HG03571 (cell line): ENCODE measurements around the gene MFN2.
"Not testable (repeated sequence)": the region's sequence is repeated elsewhere in the genome, so short reads cannot be mapped to it uniquely, and the experiment has no call there.

Experiments used
- ATAC-seq: cut with Tn5 transposase; IDR thresholded peaks from one replicate; pipeline ENCODE4 v1.9.1; 2021; ENCODE audit not compliant: unreplicated experiment

The MFN2 gene

GRCh38 chr1:11979851-11980675 is at the start of gene MFN2:
Gene MFN2 (plus strand): TSS chr1:11980444. CDS start chr1:11989169, 8,725 bp downstream.
- peak; percentile 87 for ATAC-seq

DNA sequence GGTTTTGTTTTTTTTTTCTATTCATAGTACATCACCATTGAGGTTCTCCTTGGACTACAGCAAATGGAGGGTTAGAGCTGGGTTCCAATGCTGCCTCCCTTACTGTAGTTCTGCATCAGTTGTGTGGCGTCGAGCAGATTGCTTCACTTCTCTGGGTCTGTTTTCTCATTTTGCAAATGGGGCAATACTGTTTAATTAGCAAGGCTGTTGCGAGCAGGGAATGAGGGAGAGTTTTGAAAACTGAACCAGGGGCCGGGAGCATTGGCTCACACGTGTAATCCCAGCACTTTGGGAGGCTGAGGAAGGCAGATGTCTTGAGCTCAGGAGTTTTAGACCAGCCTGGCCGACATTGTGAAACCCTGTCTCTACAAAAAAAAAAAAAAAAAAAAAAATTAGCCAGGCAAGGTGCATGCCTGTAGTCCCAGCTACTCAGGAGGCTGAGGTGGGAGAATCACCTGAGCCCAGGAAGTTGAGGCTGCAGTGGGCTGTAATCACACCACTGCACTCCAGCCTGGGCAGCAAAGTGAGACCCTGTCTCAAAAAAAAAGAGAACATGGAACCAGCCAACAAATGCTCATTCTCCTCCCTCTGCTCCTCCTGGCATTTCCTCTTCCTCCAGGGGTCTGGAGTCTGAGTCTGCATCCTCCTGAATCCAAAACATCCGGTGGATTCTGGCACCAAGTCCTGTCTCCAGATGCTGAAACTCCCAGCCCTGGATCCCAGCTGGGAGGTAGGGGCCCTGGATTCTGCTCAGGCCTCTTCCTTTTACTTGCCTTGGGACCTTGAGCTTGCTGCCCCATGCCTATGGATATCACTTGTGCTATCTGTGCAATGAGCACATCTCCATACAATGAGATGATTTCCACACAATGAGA is 49.4 kb upstream of the MFN2 start:
- no peak for ATAC-seq

GRCh38 chr1:11931845-11932244 is 48.4 kb upstream of the MFN2 start:
- ATAC-seq = no peak

- ATAC-seq = peak; percentile 94
Observed at GRCh38 chr1:11934302-11935056, 45.8 kb upstream of the MFN2 start, which contains the start of gene PLOD1. Gene PLOD1 (plus strand): TSS chr1:11934717. CDS start chr1:11934780, 63 bp downstream.

DNA sequence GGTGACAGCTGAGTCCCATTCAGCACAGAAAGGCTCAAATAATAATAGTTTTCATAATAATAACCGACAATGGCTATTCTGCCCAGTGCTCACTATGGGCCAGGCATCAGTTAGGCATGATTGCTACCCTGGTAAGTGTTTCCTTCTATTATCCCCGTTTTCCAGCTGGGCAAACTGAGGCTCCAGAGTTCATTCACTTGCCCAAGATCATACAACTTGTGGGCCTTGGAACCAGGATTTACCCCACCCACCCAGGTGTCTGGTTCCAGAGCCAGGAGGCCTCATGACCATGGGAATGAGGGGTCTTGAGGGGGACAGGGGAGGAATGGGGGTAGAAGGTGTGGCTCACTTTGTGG is 45.2 kb upstream of the MFN2 start:
- ATAC-seq = peak; percentile 2

- ATAC-seq = not testable (repeated sequence)
Observed at GRCh38 chr1:11935733-11936132, 44.5 kb upstream of the MFN2 start.

GRCh38 chr1:11938722-11939526 is 41.3 kb upstream of the MFN2 start:
- no peak for ATAC-seq

DNA sequence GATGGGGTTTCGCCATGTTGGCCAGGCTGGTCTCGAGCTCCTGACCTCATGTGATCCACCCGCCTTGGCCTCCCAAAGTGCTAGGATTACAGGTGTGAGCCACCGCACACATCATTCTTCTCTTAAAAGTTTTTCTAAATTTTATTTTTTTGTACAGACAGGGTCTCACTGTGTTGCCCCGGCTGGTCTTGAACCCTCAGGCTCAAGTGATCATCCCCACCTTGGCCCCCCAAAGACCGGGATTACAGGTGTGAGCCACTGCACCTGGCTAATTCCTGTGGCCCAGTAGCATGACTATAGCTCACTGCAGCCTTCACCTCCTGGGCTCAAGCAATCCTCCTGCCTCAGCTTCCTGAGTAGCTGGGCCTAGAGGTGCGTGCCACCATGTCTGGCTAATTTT is 40.5 kb upstream of the MFN2 start:
- not testable (repeated sequence) for ATAC-seq

DNA sequence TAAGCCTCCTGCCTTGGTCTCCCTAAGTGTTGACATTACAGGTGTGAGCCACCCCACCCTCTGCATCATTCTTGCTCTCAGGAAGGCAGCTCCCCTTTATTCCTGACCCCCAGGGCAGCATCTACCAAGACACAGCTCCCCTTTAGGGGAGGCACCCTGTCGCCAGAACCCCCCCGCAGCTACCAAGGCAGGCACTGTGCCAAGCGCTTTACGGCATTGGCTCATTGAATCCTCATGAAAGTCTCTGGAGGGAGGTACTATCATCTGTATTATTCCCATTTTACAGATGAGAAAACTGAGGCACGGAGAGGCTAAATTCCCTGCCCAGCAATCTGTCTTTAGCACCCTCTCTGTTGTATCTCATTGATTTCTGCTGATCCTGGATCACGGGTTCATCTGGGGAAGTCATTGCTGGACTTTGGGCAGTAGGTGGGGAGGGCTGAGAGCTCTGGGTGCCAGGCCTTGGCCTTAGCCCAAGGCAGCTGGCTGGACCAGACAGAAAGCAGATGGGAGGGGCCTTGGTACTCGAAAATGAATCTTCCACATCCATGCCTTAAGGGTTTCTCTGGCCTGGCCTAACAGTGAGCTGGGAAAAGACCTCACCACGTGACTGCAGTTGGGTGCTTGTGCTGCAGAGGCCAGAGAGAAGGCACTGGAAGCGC is 39.9 kb upstream of the MFN2 start:
- ATAC-seq = no peak

- no peak for ATAC-seq
Observed at GRCh38 chr1:11942280-11942679, 38.0 kb upstream of the MFN2 start.

GRCh38 chr1:11943619-11944018 is 36.6 kb upstream of the MFN2 start:
- no peak for ATAC-seq

- ATAC-seq = no peak
Observed at GRCh38 chr1:11944358-11944931, 35.8 kb upstream of the MFN2 start.

DNA sequence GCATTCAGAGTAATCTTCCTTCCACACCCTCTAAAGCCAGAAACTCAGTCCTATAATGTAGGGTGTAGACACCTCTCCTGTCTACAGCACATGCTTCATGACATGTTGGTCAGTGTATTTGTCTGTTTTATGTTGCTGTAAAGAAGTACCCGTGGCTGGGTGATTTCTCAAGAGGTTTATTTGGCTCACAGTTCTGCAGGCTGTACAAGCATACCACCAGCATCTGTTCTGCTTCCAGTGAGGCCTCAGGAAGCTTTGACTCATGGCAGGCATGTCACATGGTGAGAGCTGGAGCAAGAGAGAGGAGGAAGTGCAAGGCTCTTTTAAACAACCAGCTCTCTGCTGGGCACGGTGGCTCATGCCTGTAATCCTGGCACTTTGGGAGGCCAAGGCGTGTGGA is 33.6 kb upstream of the MFN2 start:
- no peak for ATAC-seq

DNA sequence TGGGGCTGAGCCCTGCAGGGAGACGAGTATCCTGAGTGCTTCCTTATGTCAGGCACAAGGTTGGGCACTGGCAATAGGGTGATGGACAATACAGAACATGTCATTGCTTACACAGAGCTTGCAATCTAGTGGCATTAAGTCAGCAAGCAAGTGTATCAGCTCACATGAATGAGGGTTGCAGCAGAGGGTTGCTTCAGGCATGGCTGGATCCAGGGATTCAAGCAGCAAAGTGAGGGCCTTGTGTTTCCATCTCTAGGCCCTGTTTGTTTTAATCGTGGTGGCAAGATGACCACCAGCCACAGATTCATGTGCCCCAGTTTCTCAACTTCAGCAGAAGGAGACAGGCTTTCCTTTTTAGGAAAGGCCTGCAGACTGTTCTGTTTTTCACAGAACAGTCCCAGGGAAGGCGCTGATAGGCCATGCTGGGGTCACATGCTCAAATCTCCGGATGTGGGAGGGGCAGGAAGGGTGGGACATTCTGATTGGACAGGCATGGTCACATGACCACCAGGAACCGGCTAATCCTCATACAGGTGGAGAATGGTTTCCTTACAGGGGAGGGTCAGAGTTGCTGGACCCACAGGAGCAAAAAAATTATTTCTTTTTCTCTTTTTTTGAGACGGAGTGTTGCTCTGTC is 31.3 kb upstream of the MFN2 start:
- ATAC-seq = no peak

DNA sequence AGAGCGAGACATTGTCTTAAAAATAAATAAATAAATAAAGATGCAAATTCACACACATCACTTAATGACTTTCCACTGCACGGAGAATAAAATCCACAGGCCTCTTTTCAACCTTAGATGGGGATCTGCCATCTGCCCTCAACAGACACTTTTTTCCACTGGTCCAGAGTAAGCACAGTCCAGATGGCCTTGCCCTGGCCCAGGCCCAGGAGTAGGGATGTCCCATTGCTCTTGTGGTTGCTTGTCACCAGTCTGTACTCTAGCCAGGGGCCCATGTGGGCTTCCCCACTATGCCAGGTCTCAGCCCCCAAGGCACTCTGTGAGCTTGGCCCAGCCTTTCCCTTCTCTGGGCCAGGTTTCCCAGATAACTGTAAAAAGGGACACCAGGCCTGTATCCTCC is 28.3 kb upstream of the MFN2 start:
- ATAC-seq = no peak

DNA sequence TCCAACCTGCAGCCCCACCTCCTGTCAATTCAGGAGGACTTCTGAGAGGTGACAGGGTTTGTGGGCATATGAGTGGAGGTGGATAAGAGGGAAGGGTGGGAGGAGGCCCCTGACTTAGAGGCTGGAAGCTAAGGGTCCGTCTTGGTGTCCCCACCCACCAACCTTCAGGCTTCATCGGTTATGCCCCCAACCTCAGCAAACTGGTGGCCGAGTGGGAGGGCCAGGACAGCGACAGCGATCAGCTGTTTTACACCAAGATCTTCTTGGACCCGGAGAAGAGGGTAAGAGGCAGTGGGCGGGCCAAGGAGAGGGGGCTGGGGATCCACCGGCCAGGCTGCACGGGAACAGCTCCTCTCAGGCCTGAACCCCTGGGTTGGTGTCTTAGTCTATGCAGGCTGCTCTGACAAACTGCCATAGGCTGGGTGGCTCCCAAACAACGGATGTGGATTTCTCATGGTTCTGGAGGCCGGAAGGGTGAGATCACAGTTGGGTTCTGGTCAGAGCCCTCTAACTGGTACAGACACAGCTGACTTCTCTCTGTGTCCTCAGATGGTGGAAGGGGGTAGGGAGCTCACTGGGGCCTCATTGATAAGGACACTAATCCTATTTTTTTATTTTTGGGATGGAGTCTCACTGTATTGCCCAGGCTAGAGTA is 27.7 kb upstream of the MFN2 start:
- no peak for ATAC-seq

- no peak for ATAC-seq
Observed at GRCh38 chr1:11955221-11955620, 25.0 kb upstream of the MFN2 start.

- ATAC-seq = no peak
Observed at GRCh38 chr1:11957398-11957797, 22.8 kb upstream of the MFN2 start.

- ATAC-seq = no peak
Observed at GRCh38 chr1:11957897-11958296, 22.3 kb upstream of the MFN2 start.
